ENCODE results near the gene LYRM4. TPM values are rescaled to one million over a fixed set of nuclear protein-coding genes. Genes with fewer than 3 reads are reported as not detected.

The LYRM4 gene
- total and polyA plus RNA-seq, 8 donors, result 8.7 to 14.9 (median 12.6) TPM

DNA sequence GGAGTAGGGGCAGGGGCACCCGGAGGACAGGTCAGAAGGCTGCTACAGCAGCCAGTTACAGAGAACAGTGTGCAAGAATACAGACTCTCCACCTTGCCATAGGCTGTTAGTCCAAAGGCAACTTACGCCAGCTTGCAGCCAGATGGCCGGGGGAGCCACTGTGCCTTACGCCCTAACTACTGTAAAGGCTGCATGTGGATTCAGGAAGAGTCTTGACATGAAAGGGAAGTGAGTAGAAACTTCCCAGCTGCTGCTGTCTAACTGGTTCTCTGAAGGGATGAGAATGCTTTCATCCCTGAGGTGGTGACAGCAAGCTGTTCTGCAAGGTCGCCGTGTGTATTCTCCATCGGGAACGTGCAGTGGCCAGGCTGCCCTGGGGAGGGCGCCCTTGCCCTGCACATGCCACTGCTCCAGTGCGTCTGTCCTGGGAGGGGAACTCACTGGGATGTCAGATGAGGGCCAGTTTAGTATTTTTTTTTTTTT is 46.1 kb downstream of the LYRM4 start:
- peak in 1 of 4 donors; percentile 10 for TF ChIP-seq CTCF (IDR thresholded peaks at IDR 0.05)
- no peaks in the 10 kb centered on the region for H3K27me3 ChIP-seq
- H3K4me1 ChIP-seq, result no peaks in the 10 kb centered on the region
- H3K36me3 ChIP-seq, result no peaks in the 10 kb centered on the region
- H3K27ac ChIP-seq, result no peak overlapping the region
- no peak for DNase-seq
- H3K9me3 ChIP-seq, result no peaks in the 10 kb centered on the region
- ATAC-seq, result peak in 3 of 4 donors; percentile 34 to 67 (median 59)
- 70 to 77% methylated on average over 10 of the region's 10 CpGs for WGBS, 2 donors
- intact Hi-C loops (cut with DNase I), result no loop called here
- FAIRE-seq, result no peak
- no peak overlapping the region for H3K4me3 ChIP-seq

- WGBS, 2 donors, result 89 to 91% methylated on average over 8 of the region's 8 CpGs
- intact Hi-C loops (cut with DNase I), result no loop called here
- Histone ChIP-seq H3K9me3 (no peaks in the 10 kb centered on the region), H3K4me1 (no peaks in the 10 kb centered on the region), H3K36me3 (no peaks in the 10 kb centered on the region), H3K4me3 (no peak overlapping the region), H3K27ac (no peak overlapping the region), H3K27me3 (no peaks in the 10 kb centered on the region)
- FAIRE-seq (no peak), DNase-seq (no peak), ATAC-seq (no peak)
- TF ChIP-seq CTCF (IDR thresholded peaks at IDR 0.05), result no peak
Observed at GRCh38 chr6:5213836-5214235, 46.9 kb downstream of the LYRM4 start.

- ATAC-seq, result no peak
- Histone ChIP-seq H3K27me3 (no peaks in the 10 kb centered on the region), H3K36me3 (no peaks in the 10 kb centered on the region), H3K27ac (no peak overlapping the region), H3K4me1 (no peaks in the 10 kb centered on the region), H3K9me3 (no peaks in the 10 kb centered on the region), H3K4me3 (no peak overlapping the region)
- intact Hi-C loops (cut with DNase I), result no loop called here
- 94% methylated on average over 1 of the region's 1 CpG for WGBS, 2 donors
- FAIRE-seq, result no peak
- no peak for DNase-seq
- no peak for TF ChIP-seq CTCF (IDR thresholded peaks at IDR 0.05)
Observed at GRCh38 chr6:5211492-5211891, 49.3 kb downstream of the LYRM4 start.

DNA sequence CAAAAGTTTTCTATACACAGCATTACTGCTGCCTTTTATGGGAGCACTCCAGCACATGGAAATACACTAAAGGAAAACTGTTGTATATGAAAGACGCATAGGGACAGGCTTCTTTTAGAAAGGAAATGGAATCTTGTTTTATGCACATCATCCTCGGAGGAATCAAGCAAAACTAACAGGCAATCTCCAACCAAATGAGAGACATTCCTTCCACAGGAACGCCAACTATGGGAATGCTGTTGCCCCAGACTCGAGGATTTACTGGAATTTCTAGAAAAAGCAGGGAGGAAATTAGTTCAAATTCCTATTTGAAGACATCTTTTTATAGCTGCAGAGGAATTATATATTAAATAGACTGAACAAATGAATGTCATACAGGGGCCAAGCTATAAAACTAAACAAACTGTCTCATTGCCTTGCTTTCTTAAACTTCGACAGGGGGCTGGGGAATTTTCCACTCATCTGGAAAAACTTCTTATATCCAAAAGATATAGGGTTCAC is 52.2 kb downstream of the LYRM4 start:
- DNase-seq, result no peak
- Histone ChIP-seq H3K27me3 (no peaks in the 10 kb centered on the region), H3K9me3 (no peaks in the 10 kb centered on the region), H3K4me1 (peaks cover 4 to 15% (median 9%) of the 10 kb centered on the region in 3 donors), H3K36me3 (no peaks in the 10 kb centered on the region), H3K4me3 (no peak overlapping the region), H3K27ac (no peak overlapping the region)
- 83 to 85% methylated on average over 5 of the region's 5 CpGs for WGBS, 2 donors
- TF ChIP-seq CTCF (IDR thresholded peaks at IDR 0.05), result no peak
- intact Hi-C loops (cut with DNase I), result loop anchor here in 1 of 3 donors (5.0 kb wide), 1 partner anchor 49 kb away; no protein-coding TSS in a partner anchor
- no peak for FAIRE-seq
- ATAC-seq, result no peak

DNA sequence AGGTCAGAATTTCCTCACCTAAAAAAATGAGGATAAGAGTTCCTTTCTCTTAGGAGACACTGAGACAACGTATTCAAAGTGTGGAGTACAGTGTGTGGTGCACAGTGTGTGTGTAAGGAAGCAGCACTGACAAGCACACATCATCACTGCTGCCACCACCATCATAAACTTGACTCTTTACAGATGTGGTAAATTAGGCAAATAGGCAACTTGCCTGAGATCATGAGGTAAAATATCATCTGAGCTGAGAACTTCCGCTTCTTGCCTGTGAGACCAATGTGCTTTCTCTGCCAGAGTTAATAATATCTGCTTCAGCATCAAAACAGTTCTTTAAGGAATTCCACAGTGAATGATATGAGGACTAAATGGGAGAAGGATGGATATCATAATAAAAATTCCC is 52.7 kb downstream of the LYRM4 start:
- WGBS, 2 donors, result 86 to 87% methylated on average over 2 of the region's 2 CpGs
- H3K4me3 ChIP-seq, result no peak overlapping the region
- H3K36me3 ChIP-seq, result no peaks in the 10 kb centered on the region
- peaks cover 4 to 15% (median 9%) of the 10 kb centered on the region in 3 donors for H3K4me1 ChIP-seq
- no peak overlapping the region for H3K27ac ChIP-seq
- FAIRE-seq (no peak), DNase-seq (no peak), ATAC-seq (no peak)
- intact Hi-C loops (cut with DNase I), result loop anchor here in 1 of 3 donors (5.0 kb wide), 1 partner anchor 49 kb away; no protein-coding TSS in a partner anchor
- H3K27me3 ChIP-seq, result no peaks in the 10 kb centered on the region
- no peak for TF ChIP-seq CTCF (IDR thresholded peaks at IDR 0.05)
- H3K9me3 ChIP-seq, result no peaks in the 10 kb centered on the region
